H9 (cell line): ENCODE measurements around the gene CLPSL1. TPM values are rescaled to one million over a fixed set of nuclear protein-coding genes. Genes with fewer than 3 reads are reported as not detected.

Experiments used
- DNase-seq: peaks from one replicate; pipeline ENCODE4 v3.0.0-alpha.2; 2017
- H2AFZ ChIP-seq: one replicate; pipeline ENCODE4 v1.6.1; 2013; ENCODE audit warnings: mild to moderate bottlenecking, low read length, control low read depth, moderate library complexity
- H2AK5ac ChIP-seq: 2 replicates; pipeline ENCODE4 v1.6.1; 2013; ENCODE audit warnings: low read length, control low read depth, mixed read lengths; ENCODE audit not compliant: insufficient read length
- H2BK120ac ChIP-seq: one replicate; pipeline ENCODE4 v1.6.1; 2013; ENCODE audit warnings: low read depth, mild to moderate bottlenecking, low read length, control low read depth, inconsistent platforms; ENCODE audit not compliant: poor library complexity, severe bottlenecking
- H2BK12ac ChIP-seq: 2 replicates; pipeline ENCODE4 v1.6.1; 2013; ENCODE audit warnings: low read length, control low read depth, mixed read lengths, low read depth; ENCODE audit not compliant: insufficient read length
- H2BK15ac ChIP-seq: 2 replicates; pipeline ENCODE4 v1.6.1; 2013; ENCODE audit warnings: low read depth, low read length, control low read depth
- H2BK20ac ChIP-seq: one replicate; pipeline ENCODE4 v1.6.1; 2013; ENCODE audit warnings: low read depth, mild to moderate bottlenecking, low read length, control low read depth, inconsistent platforms; ENCODE audit not compliant: poor library complexity, severe bottlenecking
- H2BK5ac ChIP-seq: 2 replicates; pipeline ENCODE4 v1.6.1; 2013; ENCODE audit warnings: low read length, control low read depth, mixed read lengths; ENCODE audit not compliant: insufficient read length
- H3K14ac ChIP-seq: 2 replicates; pipeline ENCODE4 v1.6.1; 2013; ENCODE audit warnings: low read length, control low read depth; ENCODE audit not compliant: insufficient read depth
- H3K18ac ChIP-seq: 2 replicates; pipeline ENCODE4 v1.6.1; 2013; ENCODE audit warnings: low read depth, mild to moderate bottlenecking, mixed read lengths, low read length, control low read depth; ENCODE audit not compliant: insufficient read length
- H3K23ac ChIP-seq: 2 replicates; pipeline ENCODE4 v1.6.1; 2013; ENCODE audit warnings: low read length, control low read depth, mixed read lengths, low read depth; ENCODE audit not compliant: insufficient read length
- H3K23me2 ChIP-seq: 2 replicates; pipeline ENCODE4 v1.6.1; 2013; ENCODE audit warnings: low read depth, mild to moderate bottlenecking, mixed read lengths, low read length, control low read depth; ENCODE audit not compliant: insufficient read length, poor library complexity, severe bottlenecking
- H3K27ac ChIP-seq: 2 replicates; pipeline ENCODE4 v1.5.1; 2013; ENCODE audit warnings: low read length, control low read depth, mixed read lengths, low read depth; ENCODE audit not compliant: insufficient read length
- H3K27me3 ChIP-seq: 2 replicates; pipeline ENCODE4 v1.6.1; 2013; ENCODE audit warnings: low read length, control low read depth, inconsistent platforms; ENCODE audit not compliant: insufficient read depth
- H3K4ac ChIP-seq: 2 replicates; pipeline ENCODE4 v1.6.1; 2013; ENCODE audit warnings: low read depth, mild to moderate bottlenecking, control low read depth, inconsistent platforms, low read length, moderate library complexity
- H3K4me1 ChIP-seq: 2 replicates; pipeline ENCODE4 v1.6.1; 2013; ENCODE audit warnings: low read length, control low read depth, inconsistent platforms; ENCODE audit not compliant: insufficient read depth
- H3K4me2 ChIP-seq: 2 replicates; pipeline ENCODE4 v1.6.1; 2013; ENCODE audit warnings: low read length, control low read depth, mixed read lengths; ENCODE audit not compliant: insufficient read length, insufficient read depth
- H3K56ac ChIP-seq: 2 replicates; pipeline ENCODE4 v1.6.1; 2013; ENCODE audit warnings: low read depth, mild to moderate bottlenecking, mixed read lengths, low read length, control low read depth; ENCODE audit not compliant: insufficient read length
- H3K79me1 ChIP-seq: 2 replicates; pipeline ENCODE4 v1.6.1; 2013; ENCODE audit warnings: low read depth, mild to moderate bottlenecking, moderate library complexity, low read length, control low read depth, inconsistent platforms; ENCODE audit not compliant: insufficient read depth, poor library complexity, severe bottlenecking
- H3K79me2 ChIP-seq: 2 replicates; pipeline ENCODE4 v1.6.1; 2013; ENCODE audit warnings: low read length, control low read depth, inconsistent platforms; ENCODE audit not compliant: insufficient read depth
- H3K9ac ChIP-seq: 2 replicates; pipeline ENCODE4 v1.6.1; 2013; ENCODE audit warnings: low read length, control low read depth, mixed read lengths; ENCODE audit not compliant: insufficient read length; ENCODE audit errors: extremely low read depth
- H3K9me3 ChIP-seq: one replicate; pipeline ENCODE4 v1.6.1; 2013; ENCODE audit warnings: low read depth, low read length, inconsistent platforms; ENCODE audit not compliant: control insufficient read depth
- H3T11ph ChIP-seq: one replicate; pipeline ENCODE4 v1.6.1; 2013; ENCODE audit warnings: mild to moderate bottlenecking, low read length, control low read depth, inconsistent platforms
- H4K20me1 ChIP-seq: one replicate; pipeline ENCODE4 v1.6.1; 2013; ENCODE audit not compliant: control insufficient read depth, insufficient read length, insufficient read depth
- H4K5ac ChIP-seq: 2 replicates; pipeline ENCODE4 v1.6.1; 2013; ENCODE audit warnings: low read depth, mild to moderate bottlenecking, mixed read lengths, low read length, control low read depth; ENCODE audit not compliant: insufficient read length
- H4K8ac ChIP-seq: replicated peaks from 2 replicates; pipeline ENCODE4 v1.6.1; 2013; ENCODE audit warnings: low read length, control low read depth, mixed read lengths, low read depth; ENCODE audit not compliant: insufficient read length
- H4K91ac ChIP-seq: 2 replicates; pipeline ENCODE4 v1.6.1; 2013; ENCODE audit warnings: low read depth, mild to moderate bottlenecking, moderate library complexity, mixed read lengths, low read length, control low read depth; ENCODE audit not compliant: insufficient read length
- H3K27ac Mint-ChIP-seq, 3 experiments: 2 replicates in 2 of 3; 3 replicates in 1 of 3; pipeline ENCODE4 v1.8.0; 2020 to 2021; ENCODE audit warnings: mixed read lengths in 3 of 3, mild to moderate bottlenecking in 1 of 3, moderate library complexity in 1 of 3
- H3K27me3 Mint-ChIP-seq: 2 replicates; pipeline ENCODE4 v1.8.0; 2021; ENCODE audit warnings: low read depth, mild to moderate bottlenecking, moderate library complexity, mixed read lengths
- H3K36me3 Mint-ChIP-seq, 3 experiments: 2 replicates in 2 of 3; 3 replicates in 1 of 3; pipeline ENCODE4 v1.8.0; 2020 to 2021; ENCODE audit warnings: low read depth in 3 of 3, mixed read lengths in 3 of 3; ENCODE audit not compliant: insufficient read depth in 1 of 3
- H3K4me1 Mint-ChIP-seq, 2 experiments: 2 replicates each; pipeline ENCODE4 v1.8.0; 2020; ENCODE audit warnings: mixed read lengths in 2 of 2
- H3K4me3 Mint-ChIP-seq, 2 experiments: 2 replicates in 1 of 2; 3 replicates in 1 of 2; pipeline ENCODE4 v1.8.0; 2020 to 2021; ENCODE audit warnings: mild to moderate bottlenecking in 2 of 2, mixed read lengths in 2 of 2, moderate library complexity in 1 of 2
- H3K9me3 Mint-ChIP-seq, 2 experiments: 2 replicates in 1 of 2; 3 replicates in 1 of 2; pipeline ENCODE4 v1.8.0; 2020; ENCODE audit warnings: mild to moderate bottlenecking in 2 of 2, mixed read lengths in 2 of 2, moderate library complexity in 1 of 2
- WGBS: extraction: QIAGEN DNeasy Blood & Tissue Kit; methylation state at CpG from one replicate; pipeline ENCODE4 v1.1.7; 2013; ENCODE audit warnings: missing lambda C conversion rate, low lambda C conversion rate, mixed read lengths; ENCODE audit not compliant: insufficient read length; ENCODE audit errors: extremely low coverage; 5-methylcytosine and 5-hydroxymethylcytosine counted together
- total RNA-seq: library from RNA; stranded (reverse); gene quantifications from 2 replicates; pipeline ENCODE4 v1.2.1, GENCODE V29; 2021
- TF ChIP-seq, protein P1 (sequence below): fragments of 200-600 bp; sonication (generic); conservative IDR thresholded peaks from 3 replicates; pipeline ENCODE4 v1.8.0; 2021; ENCODE audit warnings: antibody characterized with exemption, mild to moderate bottlenecking

The CLPSL1 gene
- total RNA-seq, 1 experiment from 2014 or later = not detected

DNA sequence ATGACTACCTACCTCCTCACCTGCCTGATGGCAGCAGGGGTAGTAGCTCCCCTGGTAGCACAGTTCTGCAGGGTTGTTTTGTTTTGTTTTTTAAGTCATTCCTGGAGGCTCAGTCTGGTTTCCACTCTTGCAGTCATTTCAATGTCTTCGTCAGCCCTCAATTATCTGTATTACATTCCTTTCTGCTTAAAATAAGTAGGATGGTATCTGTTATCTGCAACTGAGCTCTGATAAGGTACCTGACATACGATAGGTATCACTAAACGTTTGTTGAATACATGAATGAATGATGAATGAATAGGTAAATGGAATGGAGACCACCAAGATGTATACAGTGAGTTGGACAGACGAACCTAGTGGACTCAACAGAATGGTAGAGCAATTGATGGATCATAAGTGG, 11.6 kb upstream of the CLPSL1 start:
- WGBS = no CpG with 5 or more reads among the region's 4 CpGs
- no peak overlapping the region for H3K27ac ChIP-seq
- Mint-ChIP-seq H3K36me3 (no peaks in the 10 kb centered on the region), H3K27ac (peak overlapping the region in 1 of 3 experiments; percentile 22; a peak in 1 of 7 replicates), H3K4me3 (no peak overlapping the region; a peak in 1 of 5 replicates), H3K9me3 (no peaks in the 10 kb centered on the region), H3K27me3 (no peaks in the 10 kb centered on the region; the same call in 1 of the 2 replicates), H3K4me1 (peaks cover 14 to 22% of the 10 kb centered on the region in 2 experiments)
- H3K4me2 ChIP-seq = no peak overlapping the region
- H3K4me1 ChIP-seq = no peaks in the 10 kb centered on the region
- H2AFZ ChIP-seq = no peak overlapping the region
- no peak overlapping the region for H4K8ac ChIP-seq
- no peak overlapping the region for H3K23ac ChIP-seq
- no peak overlapping the region for H4K91ac ChIP-seq
- H4K5ac ChIP-seq = no peak overlapping the region
- no peaks in the 10 kb centered on the region for H3K27me3 ChIP-seq
- H3K9me3 ChIP-seq = no peaks in the 10 kb centered on the region
- H3K9ac ChIP-seq = no peak overlapping the region
- H2BK5ac ChIP-seq = no peak overlapping the region
- H3K4ac ChIP-seq = no peak overlapping the region
- TF ChIP-seq, protein P1, sequence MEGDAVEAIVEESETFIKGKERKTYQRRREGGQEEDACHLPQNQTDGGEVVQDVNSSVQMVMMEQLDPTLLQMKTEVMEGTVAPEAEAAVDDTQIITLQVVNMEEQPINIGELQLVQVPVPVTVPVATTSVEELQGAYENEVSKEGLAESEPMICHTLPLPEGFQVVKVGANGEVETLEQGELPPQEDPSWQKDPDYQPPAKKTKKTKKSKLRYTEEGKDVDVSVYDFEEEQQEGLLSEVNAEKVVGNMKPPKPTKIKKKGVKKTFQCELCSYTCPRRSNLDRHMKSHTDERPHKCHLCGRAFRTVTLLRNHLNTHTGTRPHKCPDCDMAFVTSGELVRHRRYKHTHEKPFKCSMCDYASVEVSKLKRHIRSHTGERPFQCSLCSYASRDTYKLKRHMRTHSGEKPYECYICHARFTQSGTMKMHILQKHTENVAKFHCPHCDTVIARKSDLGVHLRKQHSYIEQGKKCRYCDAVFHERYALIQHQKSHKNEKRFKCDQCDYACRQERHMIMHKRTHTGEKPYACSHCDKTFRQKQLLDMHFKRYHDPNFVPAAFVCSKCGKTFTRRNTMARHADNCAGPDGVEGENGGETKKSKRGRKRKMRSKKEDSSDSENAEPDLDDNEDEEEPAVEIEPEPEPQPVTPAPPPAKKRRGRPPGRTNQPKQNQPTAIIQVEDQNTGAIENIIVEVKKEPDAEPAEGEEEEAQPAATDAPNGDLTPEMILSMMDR = no peak
- no peak overlapping the region for H2BK20ac ChIP-seq
- no peak overlapping the region for H2BK15ac ChIP-seq
- H2BK120ac ChIP-seq = no peak overlapping the region
- no peaks in the 10 kb centered on the region for H4K20me1 ChIP-seq
- no peak overlapping the region for H3K14ac ChIP-seq
- H2AK5ac ChIP-seq = no peak overlapping the region
- no peaks in the 10 kb centered on the region for H3K79me2 ChIP-seq
- no peak overlapping the region for H3K18ac ChIP-seq
- peaks cover under 1% of the 10 kb centered on the region for H3K23me2 ChIP-seq
- H3T11ph ChIP-seq = no peak overlapping the region
- no peaks in the 10 kb centered on the region for H3K79me1 ChIP-seq
- H2BK12ac ChIP-seq = no peak overlapping the region
- DNase-seq = no peak
- H3K56ac ChIP-seq = no peak overlapping the region
